Smooth muscle cell (in vitro differentiated cells): ENCODE measurements around the gene FUT9. TPM values are rescaled to one million over a fixed set of nuclear protein-coding genes. Genes with fewer than 3 reads are reported as not detected.

Source experiments
- DNase-seq: peaks from one replicate; lab custom pipeline; 2025; ENCODE audit not compliant: unreplicated experiment; lab: John Stamatoyannopoulos, UW
- H2AFZ ChIP-seq: fragments of 200-600 bp; sonication (generic); 2 replicates; pipeline ENCODE4 v1.6.0; 2016; ENCODE audit warnings: antibody characterized with exemption, low read depth, mild to moderate bottlenecking
- H3F3A ChIP-seq: fragments of 200-600 bp; sonication (generic); 2 replicates; pipeline ENCODE4 v1.6.0; 2017; ENCODE audit warnings: antibody characterized with exemption, low read depth
- H3K27ac ChIP-seq: fragments of 200-600 bp; sonication (generic); 2 replicates; pipeline ENCODE4 v1.5.1; 2016; ENCODE audit warnings: low read depth, mild to moderate bottlenecking
- H3K27me3 ChIP-seq: fragments of 200-600 bp; sonication (generic); 2 replicates; pipeline ENCODE4 v1.6.1; 2016; ENCODE audit warnings: low read depth, mild to moderate bottlenecking
- H3K36me3 ChIP-seq: fragments of 200-600 bp; sonication (generic); 2 replicates; pipeline ENCODE4 v1.5.1; 2016; ENCODE audit warnings: low read depth
- H3K4me1 ChIP-seq: fragments of 200-600 bp; sonication (generic); 2 replicates; pipeline ENCODE4 v1.5.1; 2016; ENCODE audit warnings: low read depth
- H3K4me2 ChIP-seq: fragments of 200-600 bp; sonication (generic); 2 replicates; pipeline ENCODE4 v1.6.0; 2016; ENCODE audit warnings: mild to moderate bottlenecking
- H3K4me3 ChIP-seq: fragments of 200-600 bp; sonication (generic); 2 replicates; pipeline ENCODE4 v1.5.1; 2016; ENCODE audit warnings: mild to moderate bottlenecking
- H3K79me2 ChIP-seq: fragments of 200-600 bp; sonication (generic); 2 replicates; pipeline ENCODE4 v1.6.0; 2016; ENCODE audit warnings: low read depth, mild to moderate bottlenecking
- H3K9ac ChIP-seq: fragments of 200-600 bp; sonication (generic); 2 replicates; pipeline ENCODE4 v1.6.0; 2016; ENCODE audit warnings: low read depth
- H3K9me3 ChIP-seq: fragments of 200-600 bp; sonication (generic); replicated peaks from 2 replicates; pipeline ENCODE4 v1.5.1; 2016; ENCODE audit warnings: low read depth
- H4K20me1 ChIP-seq: fragments of 200-600 bp; sonication (generic); 2 replicates; pipeline ENCODE4 v1.6.0; 2016; ENCODE audit warnings: low read depth
- CTCF ChIP-seq: fragments of 200-600 bp; sonication (generic); IDR thresholded peaks from 2 replicates; pipeline ENCODE4 v1.5.1; 2017; ENCODE audit warnings: borderline replicate concordance, mild to moderate bottlenecking, antibody characterized with exemption; ENCODE audit not compliant: insufficient read depth, poor library complexity, severe bottlenecking
- WGBS: methylation state at CpG from one replicate; pipeline ENCODE4 v1.1.7; 2016; ENCODE audit warnings: low lambda C conversion rate; 5-methylcytosine and 5-hydroxymethylcytosine counted together
- polyA plus RNA-seq: library from polyadenylated mRNA; unstranded; fragments of >200 nt; fragmentation: Nextera tagmentation; extraction: Ambion mirVana; gene quantifications from 2 replicates; pipeline ENCODE4 v1.2.1, GENCODE V29; 2016
- total RNA-seq: library from RNA; depleted of rRNA; stranded (reverse); fragments of >200 nt; gene quantifications from 2 replicates; pipeline ENCODE4 v1.2.3, GENCODE V29; 2014

FUT9 gene
- total and polyA plus RNA-seq, 2 experiments from 2014 or later, result 0.04 TPM; not detected in 1

DNA sequence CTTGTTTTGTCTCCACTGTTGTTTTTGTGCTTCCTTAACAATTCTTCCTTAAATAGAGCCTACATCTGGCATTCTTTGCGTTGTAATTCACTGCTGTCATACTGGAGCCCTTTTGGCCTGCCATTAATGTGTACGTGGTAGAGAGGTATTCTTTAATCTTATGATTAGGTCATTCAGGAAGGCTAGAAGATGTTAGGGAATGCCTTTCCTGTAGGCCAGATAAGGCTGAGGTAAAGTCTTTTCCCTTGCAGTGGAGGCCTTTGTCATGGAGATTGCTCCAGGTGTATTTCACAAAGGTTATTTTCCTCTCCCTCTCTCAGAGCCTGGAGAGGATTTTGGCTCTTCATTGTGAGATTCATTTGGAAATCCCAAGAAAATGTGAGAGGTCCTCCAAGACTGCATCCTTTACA lies 146.9 kb downstream of the FUT9 start:
- Histone ChIP-seq H3K79me2 (no peaks in the 10 kb centered on the region), H3K27ac (peak overlapping the region; percentile 62), H3K4me3 (no peak overlapping the region), H3K36me3 (no peaks in the 10 kb centered on the region), H4K20me1 (no peaks in the 10 kb centered on the region), H3K4me1 (peaks cover 4% of the 10 kb centered on the region), H3K9me3 (no peaks in the 10 kb centered on the region), H3K9ac (no peak overlapping the region), H3K27me3 (no peaks in the 10 kb centered on the region), H3K4me2 (no peak overlapping the region), H2AFZ (peak overlapping the region; percentile 19), H3F3A (no peaks in the 10 kb centered on the region)
- no peak for TF ChIP-seq CTCF
- 22% methylated on average over 2 of the region's 2 CpGs for WGBS
- DNase-seq, result no peak

GRCh38 chr6:96164802-96165201 lies 149.0 kb downstream of the FUT9 start:
- Histone ChIP-seq H3K4me2 (no peak overlapping the region), H3K27ac (peak overlapping the region; percentile 25), H3K36me3 (no peaks in the 10 kb centered on the region), H3K27me3 (no peaks in the 10 kb centered on the region), H3K4me1 (peaks cover 4% of the 10 kb centered on the region), H3K4me3 (no peak overlapping the region), H4K20me1 (no peaks in the 10 kb centered on the region), H3F3A (no peaks in the 10 kb centered on the region), H2AFZ (no peak overlapping the region), H3K9ac (no peak overlapping the region), H3K79me2 (no peaks in the 10 kb centered on the region), H3K9me3 (no peaks in the 10 kb centered on the region)
- no peak for TF ChIP-seq CTCF
- DNase-seq, result no peak

DNA sequence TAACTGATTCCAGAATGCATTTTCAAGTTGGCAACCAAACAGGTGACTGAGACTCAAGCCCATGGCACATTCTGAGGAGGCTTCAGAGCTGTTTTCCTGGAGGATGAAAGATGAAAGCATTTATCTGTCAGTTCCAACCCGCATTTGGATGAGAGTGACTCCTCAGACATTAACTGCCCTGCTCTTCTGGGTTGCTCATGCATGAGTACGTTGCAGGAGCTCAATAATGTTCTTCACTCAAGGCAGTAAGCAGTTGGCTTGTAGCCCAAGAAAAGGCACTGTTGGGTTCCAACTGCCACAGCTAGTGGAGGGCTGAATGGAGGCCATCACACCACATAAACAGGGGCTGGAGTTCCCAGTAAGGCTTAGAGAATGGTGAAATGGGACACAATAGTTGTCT lies 155.3 kb downstream of the FUT9 start:
- no peak overlapping the region for H3K4me2 ChIP-seq
- no peaks in the 10 kb centered on the region for H3K9me3 ChIP-seq
- H3K79me2 ChIP-seq, result no peaks in the 10 kb centered on the region
- H3K27ac ChIP-seq, result no peak overlapping the region
- H3K27me3 ChIP-seq, result no peaks in the 10 kb centered on the region
- no peak overlapping the region for H3K4me3 ChIP-seq
- no peak overlapping the region for H2AFZ ChIP-seq
- no peaks in the 10 kb centered on the region for H3K4me1 ChIP-seq
- no peak overlapping the region for H3K9ac ChIP-seq
- no peak for DNase-seq
- no peaks in the 10 kb centered on the region for H3K36me3 ChIP-seq
- no peaks in the 10 kb centered on the region for H4K20me1 ChIP-seq
- no peak for TF ChIP-seq CTCF
- no peaks in the 10 kb centered on the region for H3F3A ChIP-seq
- WGBS, result 86% methylated on average over 2 of the region's 2 CpGs

- Histone ChIP-seq H3K36me3 (no peaks in the 10 kb centered on the region), H3K4me2 (no peak overlapping the region), H3K27ac (peak overlapping the region; percentile 7), H3K79me2 (no peaks in the 10 kb centered on the region), H3K4me3 (no peak overlapping the region), H4K20me1 (no peaks in the 10 kb centered on the region), H3K9ac (no peak overlapping the region), H3F3A (no peaks in the 10 kb centered on the region), H2AFZ (no peak overlapping the region), H3K9me3 (no peaks in the 10 kb centered on the region), H3K27me3 (no peaks in the 10 kb centered on the region), H3K4me1 (peaks cover 8% of the 10 kb centered on the region)
- TF ChIP-seq CTCF, result no peak
- WGBS, result 1% methylated on average over 2 of the region's 2 CpGs
- DNase-seq, result no peak
Measured at GRCh38 chr6:96184798-96185197, 169.0 kb downstream of the FUT9 start.
